ENCODE results near the gene GRIP2. TPM values are rescaled to one million over a fixed set of nuclear protein-coding genes. Genes with fewer than 3 reads are reported as not detected.
"Not testable (repeated sequence)": the region's sequence is repeated elsewhere in the genome, so short reads cannot be mapped to it uniquely, and the experiment has no call there.

The GRIP2 gene
- total RNA-seq, 1 donor = 1.4 TPM

DNA sequence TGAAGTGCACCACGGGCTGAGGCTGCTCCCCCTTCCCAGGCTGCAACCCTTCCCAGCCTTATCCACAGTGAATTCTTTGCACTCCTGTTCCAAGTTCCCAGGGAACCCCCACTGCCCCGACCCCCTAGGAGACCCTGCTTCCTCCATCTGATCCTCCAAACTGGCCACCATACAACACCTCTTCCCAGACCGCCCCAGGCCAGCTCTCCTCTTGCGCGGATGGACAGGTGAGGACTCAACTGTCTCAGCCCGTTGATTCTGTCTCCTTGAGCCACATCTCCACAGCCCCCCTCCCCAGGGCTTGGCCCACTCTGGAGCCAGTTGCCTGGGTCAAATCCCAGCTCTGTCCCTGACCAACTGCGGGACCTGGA is 21.7 kb downstream of the GRIP2 start:
- DNase-seq (ENCODE audit: insufficient read length, low spot score, missing footprints) = no peak
- TF ChIP-seq, protein P1, sequence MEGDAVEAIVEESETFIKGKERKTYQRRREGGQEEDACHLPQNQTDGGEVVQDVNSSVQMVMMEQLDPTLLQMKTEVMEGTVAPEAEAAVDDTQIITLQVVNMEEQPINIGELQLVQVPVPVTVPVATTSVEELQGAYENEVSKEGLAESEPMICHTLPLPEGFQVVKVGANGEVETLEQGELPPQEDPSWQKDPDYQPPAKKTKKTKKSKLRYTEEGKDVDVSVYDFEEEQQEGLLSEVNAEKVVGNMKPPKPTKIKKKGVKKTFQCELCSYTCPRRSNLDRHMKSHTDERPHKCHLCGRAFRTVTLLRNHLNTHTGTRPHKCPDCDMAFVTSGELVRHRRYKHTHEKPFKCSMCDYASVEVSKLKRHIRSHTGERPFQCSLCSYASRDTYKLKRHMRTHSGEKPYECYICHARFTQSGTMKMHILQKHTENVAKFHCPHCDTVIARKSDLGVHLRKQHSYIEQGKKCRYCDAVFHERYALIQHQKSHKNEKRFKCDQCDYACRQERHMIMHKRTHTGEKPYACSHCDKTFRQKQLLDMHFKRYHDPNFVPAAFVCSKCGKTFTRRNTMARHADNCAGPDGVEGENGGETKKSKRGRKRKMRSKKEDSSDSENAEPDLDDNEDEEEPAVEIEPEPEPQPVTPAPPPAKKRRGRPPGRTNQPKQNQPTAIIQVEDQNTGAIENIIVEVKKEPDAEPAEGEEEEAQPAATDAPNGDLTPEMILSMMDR (IDR thresholded peaks at IDR 0.05; ENCODE audit: extremely low read depth, low read depth, low read length) = no peak
- Histone ChIP-seq H3K4me2 (ENCODE audit: insufficient read depth, low read length) (no peak overlapping the region), H3K4me1 (ENCODE audit: insufficient read depth, low read length) (no peaks in the 10 kb centered on the region), H2AFZ (ENCODE audit: low read length) (no peak overlapping the region), H3K27ac (ENCODE audit: low read depth, low read length) (no peak overlapping the region), H3K9me3 (ENCODE audit: low read depth, low read length) (no peaks in the 10 kb centered on the region), H3K27me3 (ENCODE audit: insufficient read depth, low read length) (no peaks in the 10 kb centered on the region), H4K20me1 (ENCODE audit: insufficient read depth, low read length) (no peaks in the 10 kb centered on the region), H3K36me3 (ENCODE audit: insufficient read depth, low read length) (no peaks in the 10 kb centered on the region), H3K4me3 (ENCODE audit: insufficient read depth, low read length) (no peak overlapping the region), H3K79me2 (ENCODE audit: insufficient read depth, low read length) (no peaks in the 10 kb centered on the region)

DNA sequence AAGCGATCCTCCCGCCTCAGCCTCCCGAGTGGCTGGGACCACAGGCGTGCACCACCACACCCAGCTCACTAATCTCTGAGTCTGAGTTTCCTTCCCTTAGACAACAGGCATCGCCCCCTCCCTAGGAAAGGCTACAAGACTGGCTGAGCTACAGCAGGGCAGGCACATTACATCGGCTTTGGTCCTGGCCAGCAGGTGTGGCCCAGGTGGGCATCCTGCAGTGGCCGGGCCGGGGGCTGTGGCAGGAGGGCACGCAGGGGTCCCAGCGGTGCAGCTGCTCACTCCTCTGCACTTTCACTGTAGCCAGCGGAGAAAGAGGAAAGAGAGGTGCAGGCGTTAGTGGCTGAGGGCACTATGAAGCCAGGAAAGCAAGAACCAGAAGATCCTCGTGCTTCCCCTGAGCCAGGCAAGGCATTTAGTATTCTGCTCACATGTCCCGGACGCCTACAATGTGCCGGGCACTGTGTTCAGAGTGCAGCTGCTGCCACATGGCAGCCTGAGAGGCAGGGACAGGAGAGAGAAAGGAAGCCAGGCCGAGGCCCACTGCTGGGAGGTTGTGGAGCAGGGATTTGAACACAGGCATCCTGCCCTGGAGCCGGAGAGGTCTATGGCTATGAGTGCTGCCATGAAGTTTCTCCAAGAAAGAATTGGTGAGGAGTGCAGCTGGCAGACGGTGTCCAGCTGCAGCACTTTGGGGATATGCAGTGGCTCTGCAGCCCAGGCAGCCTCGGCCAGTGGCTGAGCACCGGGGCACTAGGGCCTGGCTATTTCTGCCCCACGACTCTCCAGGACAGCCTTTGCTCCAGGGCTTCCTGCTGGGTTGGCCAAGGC is 22.3 kb downstream of the GRIP2 start:
- peak; percentile 66 for DNase-seq (ENCODE audit: insufficient read length, low spot score, missing footprints)
- Histone ChIP-seq H3K9me3 (ENCODE audit: low read depth, low read length) (no peaks in the 10 kb centered on the region), H3K79me2 (ENCODE audit: insufficient read depth, low read length) (no peaks in the 10 kb centered on the region), H3K27ac (ENCODE audit: low read depth, low read length) (no peak overlapping the region), H3K36me3 (ENCODE audit: insufficient read depth, low read length) (no peaks in the 10 kb centered on the region), H3K4me3 (ENCODE audit: insufficient read depth, low read length) (no peak overlapping the region), H4K20me1 (ENCODE audit: insufficient read depth, low read length) (no peaks in the 10 kb centered on the region), H3K4me1 (ENCODE audit: insufficient read depth, low read length) (no peaks in the 10 kb centered on the region), H3K27me3 (ENCODE audit: insufficient read depth, low read length) (no peaks in the 10 kb centered on the region), H3K4me2 (ENCODE audit: insufficient read depth, low read length) (no peak overlapping the region), H2AFZ (ENCODE audit: low read length) (no peak overlapping the region)
- TF ChIP-seq, protein P1 (IDR thresholded peaks at IDR 0.05; ENCODE audit: extremely low read depth, low read depth, low read length) = no peak

- DNase-seq (ENCODE audit: insufficient read length, low spot score, missing footprints) = peak; percentile 34
Measured at GRCh38 chr3:14516738-14517345, 23.3 kb downstream of the GRIP2 start.

DNA sequence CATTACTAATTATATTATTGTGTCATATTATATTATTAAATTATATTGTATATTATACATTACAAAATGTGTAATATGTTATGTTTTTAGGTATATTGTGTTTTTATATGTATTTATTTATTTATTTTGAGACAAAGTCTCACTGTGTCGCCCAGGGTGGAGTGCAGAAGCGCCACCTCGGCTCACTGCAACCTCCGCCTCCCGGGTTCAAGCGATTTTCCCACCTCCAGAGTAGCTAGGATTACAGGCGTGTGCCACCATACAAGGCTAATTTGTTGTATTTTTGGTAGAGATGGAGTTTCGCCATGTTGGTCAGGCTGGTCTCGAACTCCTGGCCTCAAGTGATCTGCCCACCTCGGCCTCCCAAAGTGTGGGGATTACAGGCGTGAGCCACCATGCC is 24.6 kb downstream of the GRIP2 start:
- not testable (repeated sequence) for H3K9me3 ChIP-seq (ENCODE audit: low read depth, low read length); H3K4me2 ChIP-seq (ENCODE audit: insufficient read depth, low read length); H3K27ac ChIP-seq (ENCODE audit: low read depth, low read length); H3K4me3 ChIP-seq (ENCODE audit: insufficient read depth, low read length); H3K79me2 ChIP-seq (ENCODE audit: insufficient read depth, low read length); H3K4me1 ChIP-seq (ENCODE audit: insufficient read depth, low read length); H3K27me3 ChIP-seq (ENCODE audit: insufficient read depth, low read length); H2AFZ ChIP-seq (ENCODE audit: low read length); DNase-seq (ENCODE audit: insufficient read length, low spot score, missing footprints); H4K20me1 ChIP-seq (ENCODE audit: insufficient read depth, low read length); H3K36me3 ChIP-seq (ENCODE audit: insufficient read depth, low read length)

More at GRCh38 chr3:14516738-14517345, 23.3 kb downstream of the GRIP2 start:
- H4K20me1 ChIP-seq (ENCODE audit: insufficient read depth, low read length) = no peaks in the 10 kb centered on the region
- H3K27ac ChIP-seq (ENCODE audit: low read depth, low read length) = no peak overlapping the region
- H3K79me2 ChIP-seq (ENCODE audit: insufficient read depth, low read length) = no peaks in the 10 kb centered on the region
- H3K9me3 ChIP-seq (ENCODE audit: low read depth, low read length) = no peaks in the 10 kb centered on the region
- H3K4me1 ChIP-seq (ENCODE audit: insufficient read depth, low read length) = no peaks in the 10 kb centered on the region
- no peaks in the 10 kb centered on the region for H3K36me3 ChIP-seq (ENCODE audit: insufficient read depth, low read length)
- H2AFZ ChIP-seq (ENCODE audit: low read length) = no peak overlapping the region
- H3K27me3 ChIP-seq (ENCODE audit: insufficient read depth, low read length) = no peaks in the 10 kb centered on the region
- no peak overlapping the region for H3K4me2 ChIP-seq (ENCODE audit: insufficient read depth, low read length)
- H3K4me3 ChIP-seq (ENCODE audit: insufficient read depth, low read length) = no peak overlapping the region
- TF ChIP-seq, protein P1 (IDR thresholded peaks at IDR 0.05; ENCODE audit: extremely low read depth, low read depth, low read length) = no peak

Data from osteoblast (primary cell).